DMS 273 (cell line): ENCODE measurements around the gene PSMB4.
"Not testable (repeated sequence)": the region's sequence is repeated elsewhere in the genome, so short reads cannot be mapped to it uniquely, and the experiment has no call there.

Experiments used
- DNase-seq: peaks from one replicate; lab custom pipeline; 2025; ENCODE audit not compliant: unreplicated experiment; lab: John Stamatoyannopoulos, UW

Gene PSMB4

GRCh38 chr1:151437396-151437795 lies 38.0 kb downstream of the PSMB4 start:
- not testable (repeated sequence) for DNase-seq

- DNase-seq = peak; percentile 87
Measured at GRCh38 chr1:151443846-151444782, 44.7 kb downstream of the PSMB4 start.

- DNase-seq = no peak
Measured at GRCh38 chr1:151444783-151445177, 45.4 kb downstream of the PSMB4 start.

GRCh38 chr1:151447696-151448095 lies 48.3 kb downstream of the PSMB4 start:
- DNase-seq = no peak
